GM12874 (cell line): ENCODE data around the gene CSF2RB.

Experiments used
- CTCF ChIP-seq: IDR thresholded peaks from 2 replicates; pipeline ENCODE4 v1.5.1; 2011; ENCODE audit warnings: low read depth, mild to moderate bottlenecking, control low read depth, low read length, moderate library complexity; ENCODE audit not compliant: insufficient read depth

The CSF2RB gene

GRCh38 chr22:36935313-36935610, 21.8 kb downstream of the CSF2RB start:
- no peak for TF ChIP-seq CTCF

GRCh38 chr22:36935694-36936093, 22.3 kb downstream of the CSF2RB start:
- TF ChIP-seq CTCF = no peak

GRCh38 chr22:36936362-36937116, 23.1 kb downstream of the CSF2RB start:
- TF ChIP-seq CTCF = no peak

- TF ChIP-seq CTCF = no peak
These were observed 24.0 kb downstream of the CSF2RB start for GRCh38 chr22:36937319-36938027.

GRCh38 chr22:36938028-36938425, 24.6 kb downstream of the CSF2RB start:
- no peak for TF ChIP-seq CTCF

- TF ChIP-seq CTCF = no peak
These were observed 25.5 kb downstream of the CSF2RB start for GRCh38 chr22:36938886-36939285.

GRCh38 chr22:36940676-36941075, 27.2 kb downstream of the CSF2RB start:
- no peak for TF ChIP-seq CTCF
